ENCODE data around the gene EXOC4. TPM values are rescaled to one million over a fixed set of nuclear protein-coding genes. Genes with fewer than 3 reads are reported as not detected.

The EXOC4 gene
- total RNA-seq, 1 donor from 2014 or later, result 94.0 TPM

GRCh38 chr7:133230591-133231194 lies 22.2 kb upstream of the EXOC4 start:
- TF ChIP-seq, protein P1, sequence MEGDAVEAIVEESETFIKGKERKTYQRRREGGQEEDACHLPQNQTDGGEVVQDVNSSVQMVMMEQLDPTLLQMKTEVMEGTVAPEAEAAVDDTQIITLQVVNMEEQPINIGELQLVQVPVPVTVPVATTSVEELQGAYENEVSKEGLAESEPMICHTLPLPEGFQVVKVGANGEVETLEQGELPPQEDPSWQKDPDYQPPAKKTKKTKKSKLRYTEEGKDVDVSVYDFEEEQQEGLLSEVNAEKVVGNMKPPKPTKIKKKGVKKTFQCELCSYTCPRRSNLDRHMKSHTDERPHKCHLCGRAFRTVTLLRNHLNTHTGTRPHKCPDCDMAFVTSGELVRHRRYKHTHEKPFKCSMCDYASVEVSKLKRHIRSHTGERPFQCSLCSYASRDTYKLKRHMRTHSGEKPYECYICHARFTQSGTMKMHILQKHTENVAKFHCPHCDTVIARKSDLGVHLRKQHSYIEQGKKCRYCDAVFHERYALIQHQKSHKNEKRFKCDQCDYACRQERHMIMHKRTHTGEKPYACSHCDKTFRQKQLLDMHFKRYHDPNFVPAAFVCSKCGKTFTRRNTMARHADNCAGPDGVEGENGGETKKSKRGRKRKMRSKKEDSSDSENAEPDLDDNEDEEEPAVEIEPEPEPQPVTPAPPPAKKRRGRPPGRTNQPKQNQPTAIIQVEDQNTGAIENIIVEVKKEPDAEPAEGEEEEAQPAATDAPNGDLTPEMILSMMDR (IDR thresholded peaks at IDR 0.05; ENCODE audit: unreplicated experiment), result peak; percentile 96
- H3K36me3 Mint-ChIP-seq (ENCODE audit: low read depth, unreplicated experiment), result no peaks in the 10 kb centered on the region
- no peak overlapping the region for H3K4me3 Mint-ChIP-seq (ENCODE audit: unreplicated experiment)
- peak; percentile 63 for DNase-seq (ENCODE audit: low spot score)
- peaks cover 2% of the 10 kb centered on the region for H3K27me3 Mint-ChIP-seq (ENCODE audit: unreplicated experiment)
- H3K4me1 Mint-ChIP-seq (ENCODE audit: unreplicated experiment), result no peaks in the 10 kb centered on the region
- no peak overlapping the region for H3K27ac Mint-ChIP-seq (ENCODE audit: unreplicated experiment)
- H3K9me3 Mint-ChIP-seq (ENCODE audit: unreplicated experiment), result no peaks in the 10 kb centered on the region

GRCh38 chr7:133233142-133233541 lies 19.7 kb upstream of the EXOC4 start:
- Mint-ChIP-seq H3K27me3 (ENCODE audit: unreplicated experiment) (no peaks in the 10 kb centered on the region), H3K4me1 (ENCODE audit: unreplicated experiment) (no peaks in the 10 kb centered on the region), H3K4me3 (ENCODE audit: unreplicated experiment) (no peak overlapping the region), H3K36me3 (ENCODE audit: low read depth, unreplicated experiment) (no peaks in the 10 kb centered on the region), H3K27ac (ENCODE audit: unreplicated experiment) (no peak overlapping the region), H3K9me3 (ENCODE audit: unreplicated experiment) (no peaks in the 10 kb centered on the region)
- DNase-seq (ENCODE audit: low spot score), result no peak
- TF ChIP-seq, protein P1 (IDR thresholded peaks at IDR 0.05; ENCODE audit: unreplicated experiment), result no peak

GRCh38 chr7:133234961-133235875 lies 17.7 kb upstream of the EXOC4 start:
- Mint-ChIP-seq H3K4me1 (ENCODE audit: unreplicated experiment) (no peaks in the 10 kb centered on the region), H3K9me3 (ENCODE audit: unreplicated experiment) (no peaks in the 10 kb centered on the region), H3K27me3 (ENCODE audit: unreplicated experiment) (no peaks in the 10 kb centered on the region), H3K36me3 (ENCODE audit: low read depth, unreplicated experiment) (no peaks in the 10 kb centered on the region), H3K4me3 (ENCODE audit: unreplicated experiment) (no peak overlapping the region), H3K27ac (ENCODE audit: unreplicated experiment) (no peak overlapping the region)
- TF ChIP-seq, protein P1 (IDR thresholded peaks at IDR 0.05; ENCODE audit: unreplicated experiment), result no peak
- no peak for DNase-seq (ENCODE audit: low spot score)

DNA sequence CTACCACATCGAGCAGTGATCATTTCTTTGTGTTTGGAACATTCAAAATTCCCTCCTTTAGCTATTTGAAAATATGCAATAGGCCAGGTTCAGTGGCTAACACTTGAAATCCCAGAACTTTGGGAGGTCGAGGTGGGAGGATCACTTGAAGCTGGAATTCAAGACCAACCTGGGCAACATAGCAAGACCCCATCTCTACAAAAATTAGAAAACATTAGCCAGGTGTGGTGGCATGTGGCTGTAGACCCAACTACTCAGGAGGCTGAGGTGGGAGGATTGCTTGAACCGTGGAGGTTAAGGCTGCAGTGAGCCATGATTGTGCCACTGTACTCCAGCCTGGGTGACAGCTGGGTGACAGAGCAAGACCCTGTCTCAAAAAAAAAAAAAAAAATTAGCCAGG lies 15.3 kb upstream of the EXOC4 start:
- Mint-ChIP-seq H3K36me3 (ENCODE audit: low read depth, unreplicated experiment) (no peaks in the 10 kb centered on the region), H3K4me1 (ENCODE audit: unreplicated experiment) (no peaks in the 10 kb centered on the region), H3K9me3 (ENCODE audit: unreplicated experiment) (no peaks in the 10 kb centered on the region), H3K27ac (ENCODE audit: unreplicated experiment) (no peak overlapping the region), H3K27me3 (ENCODE audit: unreplicated experiment) (no peaks in the 10 kb centered on the region), H3K4me3 (ENCODE audit: unreplicated experiment) (no peak overlapping the region)
- DNase-seq (ENCODE audit: low spot score), result no peak
- TF ChIP-seq, protein P1 (IDR thresholded peaks at IDR 0.05; ENCODE audit: unreplicated experiment), result no peak

- no peak overlapping the region for H3K4me3 Mint-ChIP-seq (ENCODE audit: unreplicated experiment)
- H3K4me1 Mint-ChIP-seq (ENCODE audit: unreplicated experiment), result no peaks in the 10 kb centered on the region
- DNase-seq (ENCODE audit: low spot score), result no peak
- H3K27ac Mint-ChIP-seq (ENCODE audit: unreplicated experiment), result no peak overlapping the region
- no peaks in the 10 kb centered on the region for H3K27me3 Mint-ChIP-seq (ENCODE audit: unreplicated experiment)
- TF ChIP-seq, protein P1 (IDR thresholded peaks at IDR 0.05; ENCODE audit: unreplicated experiment), result no peak
- H3K36me3 Mint-ChIP-seq (ENCODE audit: low read depth, unreplicated experiment), result no peaks in the 10 kb centered on the region
- H3K9me3 Mint-ChIP-seq (ENCODE audit: unreplicated experiment), result no peaks in the 10 kb centered on the region
Observed at GRCh38 chr7:133240302-133240701, 12.6 kb upstream of the EXOC4 start.
